NAMALWA (cell line): ENCODE measurements around the gene C20orf202.

Source experiments
- DNase-seq: peaks from one replicate; pipeline ENCODE4 v3.0.0-alpha.2; 2015; ENCODE audit warnings: low spot score

Gene C20orf202

GRCh38 chr20:1184638-1185315 lies 18.5 kb upstream of the C20orf202 start, which contains the start of gene TMEM74B:
TSS of gene TMEM74B (minus strand) at chr20:1184981. CDS start at chr20:1183801, 1,180 bp downstream.
- no peak for DNase-seq

GRCh38 chr20:1185316-1185741 lies 17.9 kb upstream of the C20orf202 start:
- no peak for DNase-seq

- DNase-seq = peak; percentile 35
Measured at GRCh38 chr20:1185790-1186334, 17.4 kb upstream of the C20orf202 start.

- DNase-seq = no peak
Measured at GRCh38 chr20:1186367-1186991, 16.8 kb upstream of the C20orf202 start.

GRCh38 chr20:1187605-1188171 lies 15.6 kb upstream of the C20orf202 start:
- no peak for DNase-seq

- no peak for DNase-seq
Measured at GRCh38 chr20:1188347-1188746, 14.9 kb upstream of the C20orf202 start.

GRCh38 chr20:1189827-1190226 lies 13.4 kb upstream of the C20orf202 start:
- no peak for DNase-seq

- DNase-seq = no peak
Measured at GRCh38 chr20:1190847-1191246, 12.4 kb upstream of the C20orf202 start.

GRCh38 chr20:1191299-1191698 lies 12.0 kb upstream of the C20orf202 start:
- no peak for DNase-seq

- no peak for DNase-seq
Measured at GRCh38 chr20:1195226-1195625, 8.0 kb upstream of the C20orf202 start.

GRCh38 chr20:1196634-1197033 lies 6.6 kb upstream of the C20orf202 start:
- DNase-seq = no peak

- no peak for DNase-seq
Measured at GRCh38 chr20:1197801-1198200, 5.5 kb upstream of the C20orf202 start.

GRCh38 chr20:1198751-1199150 lies 4.5 kb upstream of the C20orf202 start:
- no peak for DNase-seq

GRCh38 chr20:1199212-1199873 lies 3.9 kb upstream of the C20orf202 start:
- no peak for DNase-seq

- DNase-seq = no peak
Measured at GRCh38 chr20:1199964-1200363, 3.3 kb upstream of the C20orf202 start.

GRCh38 chr20:1203630-1204029 lies 376 bp downstream of the C20orf202 start:
- DNase-seq = no peak

- no peak for DNase-seq
Measured at GRCh38 chr20:1204113-1204512, 859 bp downstream of the C20orf202 start.

- no peak for DNase-seq
Measured at GRCh38 chr20:1204576-1204975, 1.3 kb downstream of the C20orf202 start.

GRCh38 chr20:1205802-1206201 lies 2.5 kb downstream of the C20orf202 start:
- no peak for DNase-seq

- no peak for DNase-seq
Measured at GRCh38 chr20:1206366-1207148, 3.3 kb downstream of the C20orf202 start.

- DNase-seq = no peak
Measured at GRCh38 chr20:1207293-1207878, 4.1 kb downstream of the C20orf202 start.
